Measurements from ENCODE around the gene CELF2. TPM values are rescaled to one million over a fixed set of nuclear protein-coding genes. Genes with fewer than 3 reads are reported as not detected.

Gene CELF2
- polyA plus RNA-seq, 1 donor from 2014 or later, result 55.5 TPM

GRCh38 chr10:11219431-11219830, 201.8 kb downstream of the CELF2 start:
- Histone ChIP-seq H3K9me3 (ENCODE audit: low read length) (no peaks in the 10 kb centered on the region), H3F3A (ENCODE audit: insufficient read depth, low read length, poor library complexity, severe bottlenecking) (no peaks in the 10 kb centered on the region), H3K9me2 (ENCODE audit: insufficient read depth, low read length) (no peaks in the 10 kb centered on the region), H3K27me3 (ENCODE audit: insufficient read depth, low read depth, low read length) (no peaks in the 10 kb centered on the region), H3K36me3 (ENCODE audit: insufficient read depth, low read length) (peaks cover 11% of the 10 kb centered on the region), H3K4me2 (ENCODE audit: low read length) (no peak overlapping the region), H2AFZ (ENCODE audit: low read depth, low read length) (no peak overlapping the region), H3K27ac (ENCODE audit: low read length) (no peak overlapping the region), H3K79me2 (replicated peaks; ENCODE audit: insufficient read depth, low read length) (peaks cover 8% of the 10 kb centered on the region), H3K9ac (ENCODE audit: low read length) (no peak overlapping the region), H4K20me1 (ENCODE audit: insufficient read depth) (no peaks in the 10 kb centered on the region), H3K4me3 (ENCODE audit: low read length) (no peak overlapping the region)
- TF ChIP-seq POLR2AphosphoS5 (IDR thresholded peaks at IDR 0.05) (no peak), SMC3 (conservative IDR thresholded peaks at IDR 0.05; ENCODE audit: poor library complexity) (no peak), EP300 (conservative IDR thresholded peaks at IDR 0.05; ENCODE audit: poor library complexity, severe bottlenecking) (no peak), TAF1 (IDR thresholded peaks at IDR 0.05; ENCODE audit: low read depth) (no peak), REST (IDR thresholded peaks at IDR 0.05; ENCODE audit: borderline replicate concordance) (no peak), MXI1 (conservative IDR thresholded peaks at IDR 0.05; ENCODE audit: poor library complexity, severe bottlenecking) (no peak), EZH2 (IDR thresholded peaks at IDR 0.05; ENCODE audit: borderline replicate concordance, insufficient read depth, low read length, poor library complexity, severe bottlenecking) (no peak), CTCF (IDR thresholded peaks at IDR 0.05; ENCODE audit: poor library complexity, severe bottlenecking) (no peak), RAD21 (conservative IDR thresholded peaks at IDR 0.05) (no peak)

DNA sequence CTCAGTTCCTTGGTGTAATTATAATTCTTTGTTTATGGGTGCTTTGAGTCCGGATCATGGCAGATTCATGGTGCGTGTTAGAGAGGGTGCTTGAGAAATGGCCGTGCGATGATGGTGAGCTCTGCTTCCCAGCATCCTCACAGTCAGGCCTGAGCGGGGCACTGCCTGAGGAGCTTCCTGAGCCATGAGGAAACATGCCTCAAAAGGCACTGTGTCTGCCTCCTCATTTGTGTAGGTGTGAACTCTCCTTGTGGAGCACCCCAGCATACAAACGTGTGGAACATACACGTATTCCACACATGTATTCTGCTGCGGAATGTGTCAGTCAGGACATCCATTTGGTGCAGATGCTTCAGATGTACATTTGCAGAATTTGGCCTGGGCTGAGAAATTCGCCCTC, 205.4 kb downstream of the CELF2 start:
- no peaks in the 10 kb centered on the region for H3K27me3 ChIP-seq (ENCODE audit: insufficient read depth, low read depth, low read length)

More for the DNA sequence above, 205.4 kb downstream of the CELF2 start:
- TF ChIP-seq TAF1 (IDR thresholded peaks at IDR 0.05; ENCODE audit: low read depth) (no peak), SMC3 (conservative IDR thresholded peaks at IDR 0.05; ENCODE audit: poor library complexity) (no peak), POLR2AphosphoS5 (IDR thresholded peaks at IDR 0.05) (no peak), EZH2 (IDR thresholded peaks at IDR 0.05; ENCODE audit: borderline replicate concordance, insufficient read depth, low read length, poor library complexity, severe bottlenecking) (no peak), REST (IDR thresholded peaks at IDR 0.05; ENCODE audit: borderline replicate concordance) (no peak), EP300 (conservative IDR thresholded peaks at IDR 0.05; ENCODE audit: poor library complexity, severe bottlenecking) (no peak), RAD21 (conservative IDR thresholded peaks at IDR 0.05) (no peak), MXI1 (conservative IDR thresholded peaks at IDR 0.05; ENCODE audit: poor library complexity, severe bottlenecking) (no peak), CTCF (IDR thresholded peaks at IDR 0.05; ENCODE audit: poor library complexity, severe bottlenecking) (no peak)
- Histone ChIP-seq H3K9me3 (ENCODE audit: low read length) (no peaks in the 10 kb centered on the region), H3K9ac (ENCODE audit: low read length) (no peak overlapping the region), H3F3A (ENCODE audit: insufficient read depth, low read length, poor library complexity, severe bottlenecking) (no peaks in the 10 kb centered on the region), H2AFZ (ENCODE audit: low read depth, low read length) (no peak overlapping the region), H3K27ac (ENCODE audit: low read length) (no peak overlapping the region), H3K4me2 (ENCODE audit: low read length) (no peak overlapping the region), H3K9me2 (ENCODE audit: insufficient read depth, low read length) (no peaks in the 10 kb centered on the region), H3K4me3 (ENCODE audit: low read length) (no peak overlapping the region), H3K36me3 (ENCODE audit: insufficient read depth, low read length) (peaks cover 11% of the 10 kb centered on the region), H4K20me1 (ENCODE audit: insufficient read depth) (no peaks in the 10 kb centered on the region), H3K79me2 (replicated peaks; ENCODE audit: insufficient read depth, low read length) (no peaks in the 10 kb centered on the region)
